BLaER1 treated with 17β-estradiol and CSF1 and Interleukin-3, amounts not matched to agents 10 nM and 100 nM (cell line): Measurements from ENCODE around the gene KCND2.

Source experiments
- H3K27ac ChIP-seq, 11 experiments: shearing (Covaris generic); formaldehyde crosslinking; 2 replicates each; pipeline ENCODE4 v1.8.1; 2022
- H3K27me3 ChIP-seq, 11 experiments: shearing (Covaris generic); formaldehyde crosslinking; 2 replicates each; pipeline ENCODE4 v1.8.1; 2022
- H3K36me3 ChIP-seq, 11 experiments: shearing (Covaris generic); formaldehyde crosslinking; 2 replicates each; pipeline ENCODE4 v1.8.1; 2022
- H3K4me1 ChIP-seq, 10 experiments: shearing (Covaris generic); formaldehyde crosslinking; 2 replicates each; pipeline ENCODE4 v1.8.1; 2022
- H3K4me2 ChIP-seq, 11 experiments: shearing (Covaris generic); formaldehyde crosslinking; 2 replicates each; pipeline ENCODE4 v1.8.1; 2022
- H3K4me3 ChIP-seq, 10 experiments: shearing (Covaris generic); formaldehyde crosslinking; 2 replicates each; pipeline ENCODE4 v1.8.1; 2022
- H3K9ac ChIP-seq, 11 experiments: shearing (Covaris generic); formaldehyde crosslinking; 2 replicates each; pipeline ENCODE4 v1.8.1; 2022
- H3K9me3 ChIP-seq, 11 experiments: shearing (Covaris generic); formaldehyde crosslinking; replicated peaks in 1 of 11; 2 replicates each; pipeline ENCODE4 v1.8.1; 2022
- H4K20me1 ChIP-seq, 11 experiments: shearing (Covaris generic); formaldehyde crosslinking; 2 replicates each; pipeline ENCODE4 v1.8.1; 2022
- Cebpa-rat ChIP-seq, 11 experiments: shearing (Covaris generic); IDR thresholded peaks; 2 replicates each; pipeline ENCODE4 v1.8.1; 2022

The KCND2 gene

DNA sequence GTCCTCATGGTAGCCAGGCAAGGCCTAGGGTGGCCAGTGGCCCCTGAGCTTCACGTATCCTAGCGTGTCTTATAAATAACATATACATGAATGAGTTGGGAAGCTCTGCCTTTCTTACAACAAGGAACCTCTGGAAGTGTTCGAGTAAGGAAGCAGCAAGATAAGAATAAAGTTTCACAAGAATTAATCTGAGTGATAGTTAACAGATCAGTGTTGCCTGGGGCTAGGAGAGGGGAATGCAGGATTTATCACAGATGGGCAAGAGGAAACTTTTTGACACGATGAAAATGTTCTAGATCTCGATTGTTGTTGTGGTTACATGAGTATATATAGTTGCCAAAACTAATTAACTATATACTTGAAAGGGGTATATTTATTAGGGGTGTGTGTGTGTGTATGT is 510.7 kb downstream of the KCND2 start:
- Histone ChIP-seq H3K27me3 (no peaks in the 10 kb centered on the region), H3K9ac (no peak overlapping the region), H3K4me1 (no peaks in the 10 kb centered on the region), H4K20me1 (no peaks in the 10 kb centered on the region), H3K27ac (no peak overlapping the region), H3K36me3 (no peaks in the 10 kb centered on the region), H3K9me3 (no peaks in the 10 kb centered on the region), H3K4me3 (no peak overlapping the region), H3K4me2 (no peak overlapping the region)
- no peak for TF ChIP-seq Cebpa-rat (IDR thresholded peaks at IDR 0.05)

DNA sequence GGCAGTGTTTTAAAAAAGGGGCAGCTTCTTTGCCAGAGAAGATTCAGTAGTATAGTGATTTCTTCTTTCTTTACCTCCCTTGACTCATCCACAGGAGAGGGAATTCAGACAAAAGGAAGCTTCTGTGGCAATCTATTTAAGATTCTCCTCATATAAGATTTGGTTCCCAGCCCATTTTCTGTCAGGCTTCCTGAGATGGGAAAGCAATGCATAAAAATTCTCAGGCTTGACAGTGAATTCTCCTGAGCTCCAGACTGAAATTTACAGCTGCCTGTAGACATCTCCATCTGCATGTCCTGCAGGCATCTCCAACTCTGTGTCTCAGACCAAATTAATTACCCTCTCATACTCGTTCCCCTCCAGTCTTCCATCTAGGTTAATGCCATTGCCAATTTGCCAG is 512.1 kb downstream of the KCND2 start:
- Histone ChIP-seq H3K27ac (no peak overlapping the region), H3K4me1 (no peaks in the 10 kb centered on the region), H3K9me3 (no peaks in the 10 kb centered on the region), H3K4me2 (no peak overlapping the region), H3K9ac (no peak overlapping the region), H3K4me3 (no peak overlapping the region), H3K36me3 (no peaks in the 10 kb centered on the region), H3K27me3 (no peaks in the 10 kb centered on the region), H4K20me1 (no peaks in the 10 kb centered on the region)
- TF ChIP-seq Cebpa-rat (IDR thresholded peaks at IDR 0.05), result no peak

DNA sequence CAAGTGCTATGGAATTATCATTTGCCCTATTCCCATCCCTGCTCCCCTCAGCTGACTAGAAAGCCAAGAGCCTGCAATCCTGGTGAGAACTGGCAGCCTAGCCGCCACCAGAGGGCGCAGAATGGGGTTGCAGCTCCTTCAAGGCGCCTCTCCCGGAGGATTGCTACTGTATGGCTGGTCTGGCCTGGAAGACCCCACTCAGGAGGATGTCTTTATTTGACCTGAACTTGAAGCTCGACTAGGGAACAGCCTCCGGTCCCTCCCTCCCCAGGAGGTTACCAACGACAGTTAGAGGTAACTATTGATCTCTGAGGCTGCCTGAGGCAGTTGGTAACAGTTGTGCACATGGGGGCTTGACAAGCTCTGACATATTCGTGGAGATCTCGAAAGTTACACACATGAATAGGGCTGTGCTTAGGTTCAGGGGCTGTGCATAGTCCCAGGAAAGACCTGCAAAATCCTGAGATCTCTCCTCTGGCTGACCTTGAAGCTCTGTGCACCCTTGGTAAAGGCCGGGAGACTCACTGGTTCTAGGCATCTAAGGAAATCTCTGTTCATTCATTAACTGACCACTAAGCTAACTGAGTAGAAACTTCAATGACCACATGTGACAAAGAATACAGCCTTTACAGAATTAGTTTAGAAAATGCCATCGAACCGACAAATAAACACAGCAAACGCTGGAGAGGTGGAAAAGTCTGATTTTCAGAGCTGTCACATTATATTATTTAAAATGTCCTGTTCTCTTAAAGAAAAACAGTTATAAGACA is 519.3 kb downstream of the KCND2 start:
- TF ChIP-seq Cebpa-rat (IDR thresholded peaks at IDR 0.05), result no peak
- Histone ChIP-seq H3K4me1 (no peaks in the 10 kb centered on the region), H3K27me3 (no peaks in the 10 kb centered on the region), H4K20me1 (no peaks in the 10 kb centered on the region), H3K4me2 (no peak overlapping the region), H3K27ac (no peak overlapping the region), H3K4me3 (no peak overlapping the region), H3K9me3 (peaks cover 0 to 5% (median 0%) of the 10 kb centered on the region in 11 experiments; a peak in 4 of 22 replicates), H3K36me3 (no peaks in the 10 kb centered on the region), H3K9ac (no peak overlapping the region)

DNA sequence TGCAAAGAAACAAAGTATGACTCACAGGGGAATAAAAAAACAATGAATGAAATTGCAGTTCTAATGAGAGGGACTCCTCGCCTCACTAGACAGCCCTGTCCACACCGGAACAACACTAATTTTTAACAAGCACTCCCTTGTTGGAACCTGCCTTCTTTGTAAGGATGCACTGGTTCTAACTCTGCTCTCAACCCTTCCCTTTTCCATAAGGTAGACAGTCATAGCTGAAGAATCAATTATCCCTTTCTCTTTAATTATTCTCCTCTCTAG is 519.8 kb downstream of the KCND2 start:
- no peaks in the 10 kb centered on the region for H4K20me1 ChIP-seq
- no peak for TF ChIP-seq Cebpa-rat (IDR thresholded peaks at IDR 0.05)
- no peak overlapping the region for H3K4me3 ChIP-seq
- H3K9ac ChIP-seq, result no peak overlapping the region
- H3K4me2 ChIP-seq, result no peak overlapping the region
- H3K27ac ChIP-seq, result no peak overlapping the region
- H3K27me3 ChIP-seq, result no peaks in the 10 kb centered on the region
- H3K9me3 ChIP-seq, result peaks cover 0 to 7% (median 0%) of the 10 kb centered on the region in 11 experiments; a peak in 4 of 22 replicates
- H3K4me1 ChIP-seq, result no peaks in the 10 kb centered on the region
- H3K36me3 ChIP-seq, result no peaks in the 10 kb centered on the region

DNA sequence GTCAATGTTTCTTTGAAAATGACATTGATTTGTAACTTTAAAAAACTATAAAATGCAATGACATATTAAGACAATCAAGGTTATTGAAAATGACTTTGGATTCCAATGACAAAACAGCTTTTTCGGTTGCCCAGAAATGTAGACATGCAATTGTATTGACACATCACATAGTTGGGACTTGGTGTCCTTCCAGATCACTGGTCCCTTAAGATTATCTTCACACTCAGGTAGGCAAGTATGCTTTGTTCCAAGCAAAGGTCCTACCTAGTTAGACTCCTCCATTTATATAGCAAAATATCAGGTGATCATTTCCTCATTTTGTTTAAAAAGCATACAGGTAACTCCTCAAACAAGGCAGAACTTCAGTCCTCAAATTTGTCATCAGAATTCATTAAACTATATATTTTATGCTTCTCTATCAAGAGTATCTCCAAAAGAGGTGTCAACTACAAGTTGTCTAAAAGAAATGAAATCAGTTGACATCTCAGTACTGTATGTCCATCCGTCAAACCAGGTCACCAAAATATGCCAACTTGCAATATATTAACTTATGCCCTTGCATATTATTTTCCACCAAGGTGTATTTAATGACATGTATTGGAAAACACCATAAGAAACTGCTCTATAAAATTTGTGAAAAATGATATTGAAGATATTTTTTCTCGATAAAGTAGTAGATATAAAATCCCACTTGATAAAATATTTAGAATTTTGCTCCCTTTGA is 520.4 kb downstream of the KCND2 start:
- TF ChIP-seq Cebpa-rat (IDR thresholded peaks at IDR 0.05), result no peak
- Histone ChIP-seq H3K4me2 (no peak overlapping the region), H4K20me1 (no peaks in the 10 kb centered on the region), H3K4me1 (no peaks in the 10 kb centered on the region), H3K4me3 (no peak overlapping the region), H3K27me3 (no peaks in the 10 kb centered on the region), H3K9me3 (peaks cover 0 to 7% (median 0%) of the 10 kb centered on the region in 11 experiments; a peak in 4 of 22 replicates), H3K27ac (no peak overlapping the region), H3K9ac (no peak overlapping the region), H3K36me3 (no peaks in the 10 kb centered on the region)

DNA sequence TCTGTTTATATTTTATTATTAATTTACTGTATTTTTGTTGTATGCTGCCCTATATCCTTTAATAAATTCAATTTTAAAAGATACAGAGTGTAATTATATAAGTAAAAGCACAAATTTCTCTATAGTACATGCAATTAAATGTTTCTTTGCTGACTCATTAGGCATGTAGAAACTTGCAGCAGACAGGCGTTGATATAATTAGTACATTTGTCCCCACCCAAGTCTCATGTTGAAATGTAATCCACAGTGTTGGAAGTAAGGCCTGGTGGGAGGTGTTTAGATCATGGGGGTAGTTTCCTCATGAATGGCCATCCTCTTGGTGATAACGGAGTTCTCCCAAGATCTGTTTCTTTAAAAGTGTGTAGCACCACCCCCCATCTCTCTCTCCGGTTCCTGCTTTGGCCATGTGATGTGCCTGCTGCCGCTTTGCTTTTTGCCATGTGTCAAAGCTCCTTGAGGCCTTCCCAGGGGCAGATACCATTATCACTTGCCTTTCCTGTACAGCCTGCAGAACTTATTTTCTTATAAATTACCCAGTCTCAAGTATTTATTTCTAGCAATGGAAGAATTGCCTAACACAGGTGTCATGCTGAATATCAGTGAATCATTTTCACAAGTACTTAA is 521.2 kb downstream of the KCND2 start:
- no peaks in the 10 kb centered on the region for H4K20me1 ChIP-seq
- TF ChIP-seq Cebpa-rat (IDR thresholded peaks at IDR 0.05), result no peak

DNA sequence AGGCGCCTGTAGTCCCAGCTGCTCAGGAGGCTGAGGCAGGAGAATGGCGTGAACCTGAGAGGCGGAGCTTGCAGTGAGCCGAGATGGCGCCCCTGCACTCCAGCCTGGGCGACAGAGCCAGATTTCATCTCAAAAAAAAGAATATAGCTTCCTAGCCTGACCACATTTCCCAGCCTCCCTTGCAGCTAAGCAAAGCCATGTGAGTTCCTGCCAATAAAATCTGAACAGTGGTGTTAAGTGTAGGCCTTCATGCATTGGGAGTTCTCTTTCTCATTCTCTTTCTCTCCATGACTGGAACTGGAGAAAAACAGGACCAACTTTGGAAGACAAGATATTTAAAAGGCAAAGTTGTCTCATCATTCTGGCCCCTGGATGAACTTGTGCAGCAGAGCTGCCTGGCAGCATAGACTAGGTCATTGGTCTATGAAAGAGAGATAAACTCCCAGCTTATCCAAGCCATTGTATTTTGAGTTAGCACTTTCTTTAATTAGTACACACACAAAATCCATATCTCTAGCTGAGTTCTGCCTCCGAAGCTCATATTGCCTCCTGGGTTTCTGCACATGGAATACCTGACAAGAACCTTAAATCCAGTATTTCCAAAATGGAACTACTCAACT is 524.2 kb downstream of the KCND2 start:
- H3K9ac ChIP-seq, result no peak overlapping the region
- no peaks in the 10 kb centered on the region for H3K27me3 ChIP-seq
- H3K4me1 ChIP-seq, result no peaks in the 10 kb centered on the region
- peaks cover 0 to 7% (median 0%) of the 10 kb centered on the region in 11 experiments; a peak in 4 of 22 replicates for H3K9me3 ChIP-seq
- H3K4me3 ChIP-seq, result no peak overlapping the region
- H3K36me3 ChIP-seq, result no peaks in the 10 kb centered on the region
- H3K27ac ChIP-seq, result no peak overlapping the region
- no peak overlapping the region for H3K4me2 ChIP-seq
- no peaks in the 10 kb centered on the region for H4K20me1 ChIP-seq
- TF ChIP-seq Cebpa-rat (IDR thresholded peaks at IDR 0.05), result no peak

More for the DNA sequence above, 521.2 kb downstream of the KCND2 start:
- Histone ChIP-seq H3K27ac (no peak overlapping the region), H3K36me3 (no peaks in the 10 kb centered on the region), H3K4me1 (no peaks in the 10 kb centered on the region), H3K9me3 (peaks cover 0 to 7% (median 0%) of the 10 kb centered on the region in 11 experiments; a peak in 4 of 22 replicates), H3K4me3 (no peak overlapping the region), H3K4me2 (no peak overlapping the region), H3K9ac (no peak overlapping the region), H3K27me3 (no peaks in the 10 kb centered on the region)

DNA sequence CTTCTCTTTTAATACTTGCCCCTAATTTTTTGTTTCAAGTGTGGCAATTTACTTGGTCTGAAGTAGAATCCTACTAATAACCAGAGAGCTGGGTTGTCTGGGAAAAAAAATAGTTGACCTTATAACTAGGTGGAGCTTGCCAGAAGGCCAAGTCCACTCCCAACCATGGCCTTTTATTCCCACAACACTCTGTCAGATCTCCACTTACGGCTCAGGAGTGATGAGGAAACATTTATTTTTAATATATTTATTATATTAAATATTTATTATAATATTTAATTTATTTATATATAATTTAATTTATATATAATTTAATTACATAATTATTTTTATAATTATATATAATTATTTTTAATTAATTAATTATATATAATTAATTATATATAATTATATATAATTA is 526.2 kb downstream of the KCND2 start:
- H3K4me2 ChIP-seq, result no peak overlapping the region
- no peaks in the 10 kb centered on the region for H3K27me3 ChIP-seq
- no peak overlapping the region for H3K9ac ChIP-seq
- H3K36me3 ChIP-seq, result no peaks in the 10 kb centered on the region
- H3K9me3 ChIP-seq, result peaks cover 0 to 7% (median 0%) of the 10 kb centered on the region in 11 experiments; a peak in 4 of 22 replicates
- no peak for TF ChIP-seq Cebpa-rat (IDR thresholded peaks at IDR 0.05)
- H4K20me1 ChIP-seq, result no peaks in the 10 kb centered on the region
- H3K27ac ChIP-seq, result no peak overlapping the region
- H3K4me3 ChIP-seq, result no peak overlapping the region
- no peaks in the 10 kb centered on the region for H3K4me1 ChIP-seq
